CD4-positive, alpha-beta T cell treated with Interleukin-6 for 4 hours (primary cell): ENCODE results near the gene SLC12A3.

Experiments used
- DNase-seq: peaks from one replicate; pipeline ENCODE4 v3.0.0-alpha.2; 2020; ENCODE audit warnings: mixed read lengths

Gene SLC12A3

GRCh38 chr16:56894331-56894917, 29.4 kb downstream of the SLC12A3 start:
- no peak for DNase-seq

GRCh38 chr16:56895813-56896212, 30.8 kb downstream of the SLC12A3 start:
- no peak for DNase-seq

DNA sequence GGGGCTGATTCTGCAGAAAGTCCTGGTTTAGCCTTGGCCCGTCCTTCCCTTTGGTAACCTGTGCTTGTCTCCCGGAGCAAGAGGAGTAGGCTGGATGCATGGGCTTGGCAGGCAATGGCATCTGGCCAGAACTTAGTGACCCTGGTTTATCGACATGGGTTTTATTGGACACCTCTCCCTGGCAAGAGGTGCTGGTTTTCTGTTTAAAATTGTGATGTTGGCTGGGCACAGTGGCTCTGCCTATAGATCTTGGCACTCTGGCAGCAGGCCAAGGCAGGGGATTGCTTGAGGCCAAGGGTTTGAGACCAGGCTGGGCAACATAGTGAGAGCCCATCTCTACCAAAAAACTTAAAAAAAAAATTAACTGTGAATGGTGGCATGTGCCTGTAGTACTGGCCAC, 31.2 kb downstream of the SLC12A3 start:
- DNase-seq, result no peak

- DNase-seq, result no peak
Measured at GRCh38 chr16:56897026-56897799, 32.2 kb downstream of the SLC12A3 start.

DNA sequence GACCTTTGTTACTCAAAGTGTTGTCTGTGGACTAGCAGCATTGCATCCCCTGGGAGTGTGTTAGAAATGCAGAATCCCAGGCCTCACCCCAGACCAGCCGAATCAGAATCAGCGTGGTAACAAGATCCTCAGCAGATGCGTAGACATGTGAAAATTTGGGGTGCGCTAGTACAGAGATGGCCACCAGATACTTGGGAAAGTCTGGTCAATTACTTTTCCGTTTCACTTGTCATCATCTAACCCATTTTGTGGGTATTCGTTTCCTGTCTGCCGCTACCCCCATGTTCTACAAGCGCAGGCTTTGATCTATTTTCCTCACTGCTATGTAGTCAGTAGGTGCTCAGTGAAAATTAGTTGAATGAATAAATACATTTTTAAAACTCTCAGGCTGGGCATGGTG, 33.8 kb downstream of the SLC12A3 start:
- peak; percentile 16 for DNase-seq

- DNase-seq, result no peak
Measured at GRCh38 chr16:56903866-56904265, 38.9 kb downstream of the SLC12A3 start.

- DNase-seq, result no peak
Measured at GRCh38 chr16:56907401-56907800, 42.4 kb downstream of the SLC12A3 start.

DNA sequence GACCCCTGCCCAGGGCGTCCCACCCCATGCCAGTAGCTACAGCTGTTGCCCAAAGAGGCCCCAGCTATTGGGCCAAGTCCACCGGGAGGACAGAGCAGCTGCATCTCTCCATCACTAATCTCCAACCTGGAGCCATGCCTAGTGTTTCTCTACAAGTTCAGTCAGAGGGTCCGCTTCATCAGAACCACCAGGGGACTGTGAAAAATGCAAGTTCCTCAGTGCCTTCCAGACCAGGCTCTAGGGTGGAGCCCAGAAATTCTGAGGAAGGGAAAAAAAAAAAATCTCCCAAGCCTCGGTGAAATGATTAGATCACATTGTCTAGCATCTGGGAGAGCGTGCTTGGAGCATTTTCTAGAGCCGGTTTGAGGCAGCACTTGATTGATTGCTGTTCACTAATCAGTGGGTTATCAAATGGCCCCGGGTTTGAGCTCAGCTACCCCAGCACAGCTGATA, 44.5 kb downstream of the SLC12A3 start:
- DNase-seq, result no peak

DNA sequence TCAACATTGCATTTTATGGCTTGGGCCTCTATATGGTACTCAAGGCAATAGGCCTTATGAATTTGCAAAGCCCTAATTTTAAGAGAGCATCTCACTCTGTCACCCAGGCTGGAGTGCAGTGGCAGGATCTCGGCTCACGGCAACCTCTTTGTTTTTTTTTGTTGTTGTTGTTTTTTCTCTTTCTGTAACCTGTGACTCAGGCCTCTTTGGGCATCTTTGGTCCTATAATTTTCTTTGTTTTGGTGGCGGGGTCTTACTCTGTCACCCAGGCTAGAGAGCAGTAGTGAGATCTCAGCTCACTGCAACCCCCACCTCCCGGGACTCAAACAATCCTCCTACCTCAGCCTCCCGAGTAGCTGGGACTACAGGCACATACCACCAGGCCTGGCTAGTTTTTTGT, 45.1 kb downstream of the SLC12A3 start:
- no peak for DNase-seq

- DNase-seq, result no peak
Measured at GRCh38 chr16:56910654-56911539, 45.9 kb downstream of the SLC12A3 start.

DNA sequence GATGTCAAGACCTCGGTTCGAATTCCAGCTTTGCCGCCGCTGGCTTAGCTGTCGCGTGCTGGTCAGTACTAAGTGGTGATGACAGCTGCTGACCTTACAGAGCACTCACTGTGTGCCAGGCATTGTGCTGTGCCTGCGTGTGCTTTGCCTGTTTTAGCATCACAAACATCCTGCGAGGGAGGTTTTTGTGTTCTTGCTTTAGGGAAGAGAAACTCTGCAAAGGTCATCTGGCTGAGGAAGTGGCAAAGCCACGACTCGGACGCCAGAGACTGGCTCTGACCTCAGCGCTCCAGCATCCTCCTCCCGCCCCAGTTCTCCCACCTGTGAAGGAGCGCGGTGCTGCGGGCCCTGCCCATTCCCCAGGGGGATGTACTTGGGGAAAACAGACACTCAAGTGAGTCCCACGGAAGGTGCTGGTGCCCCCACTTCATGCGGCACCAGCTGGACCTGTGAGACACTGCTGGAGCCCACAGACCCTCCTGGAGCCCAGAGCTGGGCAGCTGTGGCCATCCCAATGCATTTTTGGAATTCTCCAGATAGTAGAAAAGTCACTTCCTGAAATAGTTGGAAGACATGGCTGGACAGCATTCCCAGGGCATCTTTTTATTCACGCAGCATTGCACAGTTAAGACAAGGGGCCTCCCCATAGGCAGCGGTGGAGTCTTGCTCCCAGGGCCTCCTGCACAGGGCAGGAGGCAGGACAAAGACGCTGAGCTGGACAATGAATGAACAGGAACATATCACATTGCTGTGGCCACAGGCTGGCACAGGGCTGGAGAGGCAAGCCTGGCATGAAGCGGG, 47.0 kb downstream of the SLC12A3 start:
- no peak for DNase-seq

DNA sequence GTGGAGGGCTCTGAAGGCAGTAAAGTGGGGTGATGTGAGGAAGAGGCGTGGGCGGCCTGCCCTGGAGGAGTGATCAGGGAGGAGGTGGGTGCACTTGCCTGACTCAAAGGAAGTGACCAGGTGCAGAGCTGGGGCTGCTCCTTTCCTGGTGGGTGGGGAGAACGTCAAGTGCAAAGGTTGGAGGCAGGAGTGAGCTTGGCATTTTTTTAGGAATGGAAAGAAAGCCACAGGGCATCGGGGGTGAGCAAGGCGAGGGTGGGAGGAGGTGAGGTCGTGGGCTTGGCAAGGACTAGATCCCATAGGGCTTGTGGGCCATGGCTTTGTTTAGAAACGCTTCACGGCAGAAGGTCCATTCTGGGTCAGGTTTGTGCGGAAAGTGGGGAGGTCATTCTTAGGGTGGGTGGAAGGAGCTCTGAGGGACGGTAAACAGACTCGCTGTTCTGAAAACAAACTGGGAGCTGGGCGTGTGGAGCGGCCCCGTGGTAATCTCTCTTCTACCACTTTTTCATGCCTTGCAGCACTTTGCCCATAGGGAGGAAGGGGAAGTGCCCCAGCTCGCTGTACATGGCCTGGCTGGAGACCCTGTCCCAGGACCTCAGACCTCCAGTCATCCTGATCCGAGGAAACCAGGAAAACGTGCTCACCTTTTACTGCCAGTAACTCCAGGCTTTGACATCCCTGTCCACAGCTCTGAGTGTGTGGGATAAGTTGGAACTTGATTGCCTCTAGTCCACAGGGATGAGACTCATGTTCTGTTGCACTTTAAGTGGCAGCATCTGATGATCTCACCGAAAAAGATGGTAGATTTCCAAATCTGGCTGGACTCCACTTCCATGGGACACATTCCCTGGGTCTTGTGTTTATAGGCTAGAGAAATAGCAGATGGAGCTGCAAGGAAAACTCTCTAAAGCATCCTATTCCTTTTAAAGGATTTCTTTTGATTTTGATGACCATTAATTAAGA, 48.0 kb downstream of the SLC12A3 start:
- DNase-seq, result no peak

- no peak for DNase-seq
Measured at GRCh38 chr16:56914896-56915295, 49.9 kb downstream of the SLC12A3 start.

DNA sequence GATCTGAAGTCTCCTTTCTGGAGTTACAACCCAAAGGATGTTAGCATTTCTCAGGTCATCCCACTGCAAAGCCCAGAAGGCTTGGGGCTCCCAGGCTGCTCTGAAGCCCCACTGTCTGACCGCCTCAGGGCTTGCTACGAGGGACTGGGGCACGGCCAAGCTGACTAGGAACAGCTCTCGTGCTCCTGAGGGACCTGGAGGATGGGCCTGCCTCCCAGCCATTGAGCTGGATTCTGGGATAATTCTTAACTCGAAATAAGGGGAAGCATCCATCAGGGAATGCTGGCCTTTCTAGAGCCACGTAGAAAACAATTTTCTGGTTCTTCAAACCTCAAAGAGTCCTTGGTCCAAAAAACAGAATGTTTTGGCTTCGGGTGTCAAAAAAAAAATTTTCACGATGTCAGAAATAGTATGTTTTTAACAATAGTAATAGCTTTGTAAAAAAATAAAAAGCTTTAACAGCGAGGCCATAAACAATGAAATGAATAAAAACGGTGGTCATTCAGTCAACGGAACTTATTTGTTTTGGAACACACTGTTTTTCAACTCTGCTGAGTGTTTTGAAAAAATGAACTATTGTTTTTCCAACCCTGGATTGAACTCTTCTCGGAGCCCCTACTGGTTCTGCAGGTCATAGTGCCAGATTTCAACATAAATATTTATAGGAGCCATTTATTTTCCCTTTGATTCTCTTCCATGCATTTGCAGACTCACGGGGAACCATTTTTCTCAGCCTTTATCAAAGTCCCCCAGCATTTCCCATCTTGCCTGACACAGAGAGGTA, 50.5 kb downstream of the SLC12A3 start:
- no peak for DNase-seq

GRCh38 chr16:56916571-56917403, 51.8 kb downstream of the SLC12A3 start:
- DNase-seq, result peak; percentile 21

GRCh38 chr16:56918467-56919012, 53.5 kb downstream of the SLC12A3 start:
- no peak for DNase-seq

DNA sequence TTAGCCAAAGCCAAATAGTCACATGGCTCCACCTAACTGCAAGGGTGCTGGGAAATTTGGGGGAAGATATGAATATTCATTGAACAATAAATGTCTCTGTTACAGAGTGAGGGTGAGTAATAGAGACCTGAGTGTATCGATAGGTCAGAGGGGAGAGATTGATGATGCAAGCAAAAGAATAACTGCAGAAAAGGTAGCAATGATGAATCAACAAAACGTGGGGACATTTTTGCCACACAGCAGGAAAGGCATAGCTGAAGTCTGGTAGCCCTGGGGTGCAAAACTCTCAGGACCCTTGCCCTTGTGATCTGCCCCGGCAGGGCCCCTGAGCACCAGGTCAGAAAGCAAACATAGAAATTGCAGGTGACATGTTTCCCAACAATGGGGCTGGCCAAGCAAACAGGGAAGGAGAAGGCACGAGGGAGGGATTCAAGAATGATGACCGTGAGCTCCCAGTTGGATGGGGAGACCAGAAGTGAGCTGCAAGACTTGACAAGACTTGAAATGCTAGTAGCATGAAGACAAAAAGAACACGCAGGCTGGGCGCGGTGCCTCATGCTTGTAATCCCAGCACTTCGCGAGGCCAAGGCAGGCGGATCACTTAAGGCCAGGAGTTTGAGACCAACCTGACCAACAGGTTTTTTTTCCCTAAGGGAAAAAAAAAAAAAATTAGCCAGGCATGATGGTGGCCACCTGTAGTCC, 54.2 kb downstream of the SLC12A3 start:
- DNase-seq, result no peak

- no peak for DNase-seq
Measured at GRCh38 chr16:56921571-56921970, 56.6 kb downstream of the SLC12A3 start.
